H1 (cell line): ENCODE data around the gene STK33. TPM values are rescaled to one million over a fixed set of nuclear protein-coding genes. Genes with fewer than 3 reads are reported as not detected.

Source experiments
- CTCF ChIA-PET: fragments of 300-600 bp; sonication (Branson Sonifier 250); formaldehyde crosslinking; loops from one replicate; lab custom pipeline; 2021; ENCODE audit not compliant: partially characterized antibody; lab: Charles Lee
- POLR2A ChIA-PET: fragments of 300-600 bp; sonication (Branson Sonifier 250); formaldehyde crosslinking; loops from one replicate; lab custom pipeline; 2021; ENCODE audit warnings: inconsistent platforms; ENCODE audit not compliant: partially characterized antibody; lab: Charles Lee
- DNase-seq, 2 experiments: peaks; one replicate each; pipeline versions ENCODE4 v3.0.0 to v3.0.0-alpha.2; 2010 to 2022; ENCODE audit warnings: low spot score in 2 of 2, low read depth in 1 of 2, mixed read lengths in 1 of 2
- FAIRE-seq: peaks from 2 replicates; lab custom pipeline; 2011; peaks lifted over from hg19 to GRCh38; lab: Jason Lieb, UNC
- H2AFZ ChIP-seq: 2 replicates; pipeline ENCODE4 v1.8.1; 2012; ENCODE audit warnings: low read length, inconsistent platforms
- H2AK5ac ChIP-seq: 2 replicates; pipeline ENCODE4 v1.6.1; 2013; ENCODE audit warnings: low read depth, low read length
- H2BK120ac ChIP-seq: replicated peaks from 2 replicates; pipeline ENCODE3; 2013; ENCODE audit warnings: low read depth, low read length, inconsistent platforms
- H2BK12ac ChIP-seq: 2 replicates; pipeline ENCODE4 v1.6.1; 2013; ENCODE audit warnings: low read depth, low read length
- H2BK15ac ChIP-seq: 2 replicates; pipeline ENCODE4 v1.6.1; 2013; ENCODE audit warnings: low read length
- H2BK20ac ChIP-seq: 2 replicates; pipeline ENCODE4 v1.6.1; 2013; ENCODE audit warnings: low read length
- H2BK5ac ChIP-seq: 2 replicates; pipeline ENCODE4 v1.6.1; 2013; ENCODE audit warnings: low read depth, low read length
- H3K14ac ChIP-seq: 2 replicates; pipeline ENCODE4 v1.6.1; 2013; ENCODE audit warnings: inconsistent platforms; ENCODE audit not compliant: insufficient read length
- H3K18ac ChIP-seq: 2 replicates; pipeline ENCODE4 v1.6.1; 2013; ENCODE audit warnings: low read length; ENCODE audit errors: extremely low read depth
- H3K23ac ChIP-seq: 2 replicates; pipeline ENCODE4 v1.6.1; 2013; ENCODE audit warnings: inconsistent platforms; ENCODE audit not compliant: insufficient read length
- H3K23me2 ChIP-seq: 2 replicates; pipeline ENCODE4 v1.6.1; 2013; ENCODE audit warnings: low read depth, low read length
- H3K27ac ChIP-seq: 2 replicates; pipeline ENCODE4 v1.6.1; 2011; ENCODE audit warnings: low read depth, low read length, inconsistent platforms
- H3K27me3 ChIP-seq, 4 experiments: replicated peaks in 1 of 4; 1 replicate in 1 of 4; 2 replicates in 3 of 4; pipeline versions ENCODE4 v1.6.1 to v1.8.1; 2011 to 2013; ENCODE audit warnings: low read length in 3 of 4, mild to moderate bottlenecking in 3 of 4, inconsistent platforms in 2 of 4, mixed read lengths in 2 of 4, moderate library complexity in 1 of 4; ENCODE audit not compliant: control insufficient read depth in 3 of 4, insufficient read depth in 3 of 4; ENCODE audit errors: extremely low read depth in 1 of 4
- H3K36me3 ChIP-seq, 4 experiments: 2 replicates each; pipeline versions ENCODE4 v1.6.1 to v1.8.1; 2011 to 2013; ENCODE audit warnings: mild to moderate bottlenecking in 4 of 4, low read length in 3 of 4, moderate library complexity in 2 of 4, control low read depth in 1 of 4, inconsistent platforms in 1 of 4; ENCODE audit not compliant: insufficient read depth in 4 of 4, control insufficient read depth in 2 of 4
- H3K4ac ChIP-seq: replicated peaks from 2 replicates; pipeline ENCODE3; 2013; ENCODE audit warnings: low read length, low read depth, mixed read lengths, inconsistent platforms; ENCODE audit not compliant: insufficient read length
- H3K4me1 ChIP-seq, 4 experiments: replicated peaks in 1 of 4; 1 replicate in 1 of 4; 2 replicates in 3 of 4; pipeline versions ENCODE4 v1.6.1 to v1.8.1; 2011 to 2013; ENCODE audit warnings: low read length in 3 of 4, inconsistent platforms in 2 of 4, mixed read lengths in 1 of 4; ENCODE audit not compliant: insufficient read depth in 4 of 4, control insufficient read depth in 3 of 4
- H3K4me2 ChIP-seq, 2 experiments: 2 replicates each; pipeline versions ENCODE4 v1.6.1 to v1.8.1; 2011 to 2013; ENCODE audit warnings: low read depth in 2 of 2, low read length in 2 of 2, control low read depth in 1 of 2, inconsistent platforms in 1 of 2, mild to moderate bottlenecking in 1 of 2; ENCODE audit not compliant: insufficient read depth in 1 of 2
- H3K4me3 ChIP-seq, 4 experiments: fragments of 200-600, 300-600 bp in 1 of 4; sonication (generic), shearing (Covaris generic), sonication (Bioruptor Twin) in 1 of 4; 2 replicates each; pipeline versions ENCODE4 v1.5.1 to v1.8.1; 2011 to 2016; ENCODE audit warnings: low read length in 4 of 4, low read depth in 3 of 4, control low read depth in 2 of 4, inconsistent platforms in 2 of 4, mild to moderate bottlenecking in 2 of 4, mixed read lengths in 1 of 4, moderate library complexity in 1 of 4; ENCODE audit not compliant: insufficient read depth in 2 of 4; ENCODE audit errors: extremely low read depth in 1 of 4
- H3K56ac ChIP-seq: replicated peaks from 2 replicates; pipeline ENCODE3; 2013; ENCODE audit warnings: low read depth, mild to moderate bottlenecking, mixed read lengths, low read length, inconsistent platforms; ENCODE audit not compliant: insufficient read length
- H3K79me1 ChIP-seq: 2 replicates; pipeline ENCODE4 v1.6.1; 2013; ENCODE audit warnings: low read depth, low read length, control low read depth
- H3K79me2 ChIP-seq, 2 experiments: 2 replicates each; pipeline versions ENCODE4 v1.6.1 to v1.8.1; 2012 to 2013; ENCODE audit warnings: low read length in 2 of 2, mild to moderate bottlenecking in 2 of 2, inconsistent platforms in 1 of 2; ENCODE audit not compliant: insufficient read depth in 2 of 2, control insufficient read depth in 1 of 2
- H3K9ac ChIP-seq, 4 experiments: replicated peaks in 1 of 4; 1 replicate in 1 of 4; 2 replicates in 3 of 4; pipeline versions ENCODE4 v1.6.1 to v1.8.1; 2011 to 2013; ENCODE audit warnings: low read depth in 3 of 4, low read length in 3 of 4, control low read depth in 2 of 4, mild to moderate bottlenecking in 2 of 4, moderate library complexity in 2 of 4, inconsistent platforms in 1 of 4; ENCODE audit errors: extremely low read depth in 1 of 4
- H3K9me3 ChIP-seq, 2 experiments: 2 replicates each; pipeline versions ENCODE4 v1.6.1 to v1.8.1; 2012 to 2013; ENCODE audit warnings: mild to moderate bottlenecking in 2 of 2, moderate library complexity in 2 of 2, control low read depth in 1 of 2, inconsistent platforms in 1 of 2, low read depth in 1 of 2, low read length in 1 of 2, mixed read lengths in 1 of 2; ENCODE audit not compliant: insufficient read depth in 2 of 2
- H4K20me1 ChIP-seq, 2 experiments: replicated peaks in 1 of 2; 2 replicates each; pipeline versions ENCODE3 to v1.8.1; 2011 to 2013; ENCODE audit warnings: inconsistent platforms in 2 of 2, low read length in 2 of 2, mild to moderate bottlenecking in 1 of 2; ENCODE audit not compliant: insufficient read depth in 2 of 2, control insufficient read depth in 1 of 2
- H4K5ac ChIP-seq: 2 replicates; pipeline ENCODE4 v1.6.1; 2013; ENCODE audit warnings: low read length, low read depth, mixed read lengths, inconsistent platforms; ENCODE audit not compliant: insufficient read length
- H4K8ac ChIP-seq: 2 replicates; pipeline ENCODE4 v1.8.0; 2013; ENCODE audit warnings: mild to moderate bottlenecking, moderate library complexity, low read length, inconsistent platforms; ENCODE audit not compliant: insufficient read depth; ENCODE audit errors: extremely low read depth
- H4K91ac ChIP-seq: replicated peaks from 2 replicates; pipeline ENCODE3; 2013; ENCODE audit warnings: low read length, mixed read lengths, inconsistent platforms; ENCODE audit not compliant: insufficient read length
- BRCA1 ChIP-seq: IDR thresholded peaks from 2 replicates; pipeline ENCODE4 v1.6.1; 2012; ENCODE audit warnings: low read depth, low read length, improper control_type of control experiment
- WGBS, 2 experiments: shearing (Covaris generic) in 1 of 2; methylation state at CpG; one replicate each; pipeline versions ENCODE4 v1.1.6 to v1.1.7; 2013 to 2015; ENCODE audit warnings: low lambda C conversion rate in 2 of 2, mixed read lengths in 2 of 2, inconsistent platforms in 1 of 2, low coverage in 1 of 2, missing lambda C conversion rate in 1 of 2; ENCODE audit not compliant: insufficient replicate concordance in 2 of 2, insufficient coverage in 1 of 2, insufficient read length in 1 of 2; ENCODE audit errors: extremely low coverage in 1 of 2, missing lambda C conversion rate in 1 of 2; 5-methylcytosine and 5-hydroxymethylcytosine counted together
- polyA plus RNA-seq, 7 experiments: library from polyadenylated mRNA; depleted of rRNA in 3 of 7; stranded (reverse) in 5 of 7; unstranded in 2 of 7; fragments of >200 nt in 5 of 7; fragments of 200-250 nt in 2 of 7; gene quantifications; 1 replicate in 5 of 7; 2 replicates in 1 of 7; 4 replicates in 1 of 7; pipeline versions ENCODE4 v1.2.1 to v1.2.3, GENCODE V29; 2011 to 2013; ENCODE audit warnings: missing spikeins in 2 of 7, mixed read lengths in 2 of 7
- total RNA-seq: library from RNA; stranded (reverse); fragmentation: NEBNext Ultra II Directional; extraction: Animal tissue kit (Norgen Biotek cat#: 25700); gene quantifications from 2 replicates; pipeline ENCODE4 v1.2.1, GENCODE V29; 2021

STK33 gene
- total and polyA plus RNA-seq, 2 of the 8 experiments (the other 6 are each of a cell fraction or from before 2014, with no cell fraction given), result 8.8 to 25.1 TPM

GRCh38 chr11:8345179-8345578, 248.8 kb downstream of the STK33 start:
- Histone ChIP-seq H3K79me2 (no peaks in the 10 kb centered on the region), H3K23me2 (no peaks in the 10 kb centered on the region), H2BK120ac (no peak overlapping the region), H3K27me3 (no peaks in the 10 kb centered on the region; a peak in 1 of 7 replicates), H2BK5ac (peak overlapping the region; percentile 56), H3K27ac (no peak overlapping the region), H3K4me2 (no peak overlapping the region), H3K4ac (no peak overlapping the region), H3K9ac (no peak overlapping the region), H4K20me1 (no peaks in the 10 kb centered on the region), H2BK15ac (no peak overlapping the region), H3K56ac (no peak overlapping the region), H4K8ac (no peak overlapping the region), H4K91ac (no peak overlapping the region), H3K4me3 (no peak overlapping the region), H2BK20ac (no peak overlapping the region), H4K5ac (no peak overlapping the region), H2AFZ (no peak overlapping the region), H3K79me1 (no peaks in the 10 kb centered on the region), H3K36me3 (no peaks in the 10 kb centered on the region), H3K23ac (no peak overlapping the region), H2AK5ac (no peak overlapping the region), H3K18ac (no peak overlapping the region), H3K4me1 (peaks cover 0 to 2% (median 0%) of the 10 kb centered on the region in 4 experiments; a peak in 3 of 7 replicates), H3K9me3 (no peaks in the 10 kb centered on the region), H2BK12ac (no peak overlapping the region), H3K14ac (no peak overlapping the region)
- POLR2A ChIA-PET, result interaction anchor here (0.6 kb wide), 1 partner anchor 82 kb away, joined by 3 read pairs; no protein-coding TSS in a partner anchor
- FAIRE-seq, result no peak
- WGBS, 2 experiments, result 89% methylated on average over 10 of the region's 11 CpGs; no CpG with 5 or more reads in 1 of the 2 experiments
- CTCF ChIA-PET, result interaction anchor here (0.6 to 4.4 kb wide), 5 partner anchors 10 to 137 kb away, joined by 3 to 50 read pairs (median 6); no protein-coding TSS in a partner anchor
- TF ChIP-seq BRCA1, result no peak
- DNase-seq, result no peak
